HCT116 (cell line): ENCODE measurements around the gene SEC62. TPM values are rescaled to one million over a fixed set of nuclear protein-coding genes. Genes with fewer than 3 reads are reported as not detected.

Source experiments
- ATAC-seq: fragments of 200-7000 bp; cut with Tn5 transposase; 2 replicates; pipeline ENCODE4 v1.9.1; 2020; ENCODE audit warnings: mild to moderate bottlenecking, moderate library complexity
- BruUV-seq: library from RNA; stranded (reverse); fragments of 400-500 nt; replicated peaks from 2 replicates; lab custom pipeline; 2021; lab: Mats Ljungman, UMichigan
- CTCF ChIA-PET: fragments of 300-600 bp; sonication (Branson Sonifier 250); formaldehyde crosslinking; loops from one replicate; lab custom pipeline; 2021; ENCODE audit warnings: antibody characterized with exemption; lab: Charles Lee
- POLR2A ChIA-PET: fragments of 300-600, 350-600 bp; sonication (Branson Sonifier 250); formaldehyde crosslinking; loops from one replicate; lab custom pipeline; 2021; ENCODE audit warnings: antibody characterized with exemption; lab: Charles Lee
- RAD21 ChIA-PET, 2 experiments: fragments of 300-600 bp; sonication (Branson Sonifier 250); formaldehyde crosslinking; loops; one replicate each; lab custom pipeline; 2023; ENCODE audit warnings: low total read pairs in 2 of 2; ENCODE audit not compliant: uncharacterized antibody in 2 of 2, unreplicated experiment in 2 of 2, low non-redundant PET in 1 of 2; lab: Charles Lee
- DNase-seq: peaks from one replicate; pipeline ENCODE4 v3.0.0-alpha.2; 2010; ENCODE audit warnings: low read depth, low spot score
- H2AFZ ChIP-seq: fragments of 200-600 bp; shearing (Covaris generic), sonication (generic); 2 replicates; pipeline ENCODE4 v1.6.1; 2017; ENCODE audit warnings: low read depth, mixed run types, mixed read lengths, antibody characterized with exemption, low read length; ENCODE audit not compliant: poor library complexity, severe bottlenecking
- H3K27ac ChIP-seq: 2 replicates; pipeline ENCODE4 v1.5.1; 2012; ENCODE audit warnings: low read depth, low read length
- H3K27me3 ChIP-seq: fragments of 200-600 bp; sonication (generic); 2 replicates; pipeline ENCODE4 v1.6.1; 2016; ENCODE audit warnings: mixed run types, low read length, mixed read lengths; ENCODE audit not compliant: insufficient read depth
- H3K36me3 ChIP-seq, 2 experiments: fragments of 200-500 bp in 1 of 2; fragments of 200-600 bp in 1 of 2; sonication (Bioruptor generic) in 1 of 2; sonication (generic) in 1 of 2; 2 replicates each; pipeline versions ENCODE4 v1.5.1 to v1.6.1; 2014 to 2016; ENCODE audit warnings: low read length in 2 of 2, inconsistent platforms in 1 of 2, mixed read lengths in 1 of 2, mixed run types in 1 of 2; ENCODE audit not compliant: insufficient read depth in 2 of 2, control insufficient read depth in 1 of 2
- H3K4me1 ChIP-seq, 2 experiments: fragments of 200-600 bp in 1 of 2; sonication (generic) in 1 of 2; 2 replicates each; pipeline versions ENCODE4 v1.5.1 to v1.6.1; 2012 to 2017; ENCODE audit warnings: low read length in 2 of 2, inconsistent platforms in 1 of 2, mild to moderate bottlenecking in 1 of 2, mixed read lengths in 1 of 2, mixed run types in 1 of 2, moderate library complexity in 1 of 2; ENCODE audit not compliant: insufficient read depth in 2 of 2, control insufficient read depth in 1 of 2
- H3K4me2 ChIP-seq: fragments of 200-600 bp; sonication (generic); 2 replicates; pipeline ENCODE4 v1.6.1; 2017; ENCODE audit warnings: mixed run types, low read length, mixed read lengths
- H3K4me3 ChIP-seq, 2 experiments: fragments of 200-600 bp in 1 of 2; sonication (generic) in 1 of 2; replicated peaks in 1 of 2; 2 replicates each; pipeline ENCODE4 v1.5.1; 2011 to 2016; ENCODE audit warnings: low read length in 2 of 2, control low read depth in 1 of 2, low read depth in 1 of 2, mild to moderate bottlenecking in 1 of 2, mixed read lengths in 1 of 2, mixed run types in 1 of 2
- H3K79me2 ChIP-seq: fragments of 200-600 bp; sonication (generic); 2 replicates; pipeline ENCODE4 v1.6.1; 2017; ENCODE audit warnings: mild to moderate bottlenecking, mixed run types, low read length, moderate library complexity, mixed read lengths; ENCODE audit not compliant: insufficient read depth
- H3K9ac ChIP-seq: fragments of 200-600 bp; sonication (generic); 2 replicates; pipeline ENCODE4 v1.6.1; 2016; ENCODE audit warnings: low read length, mixed read lengths
- H3K9me2 ChIP-seq: fragments of 200-600 bp; sonication (generic), shearing (Covaris generic); 2 replicates; pipeline ENCODE4 v1.6.1; 2017; ENCODE audit warnings: mixed run types, mild to moderate bottlenecking, moderate library complexity; ENCODE audit not compliant: insufficient read depth
- H3K9me3 ChIP-seq, 2 experiments: fragments of 200-500 bp in 1 of 2; fragments of 200-600 bp in 1 of 2; sonication (Bioruptor generic) in 1 of 2; sonication (generic) in 1 of 2; 2 replicates each; pipeline ENCODE4 v1.6.1; 2014 to 2017; ENCODE audit warnings: low read length in 2 of 2, mixed read lengths in 2 of 2, inconsistent platforms in 1 of 2, low read depth in 1 of 2, mild to moderate bottlenecking in 1 of 2, mixed run types in 1 of 2, moderate library complexity in 1 of 2; ENCODE audit not compliant: control insufficient read depth in 1 of 2, insufficient read depth in 1 of 2
- H4K20me1 ChIP-seq: fragments of 200-600 bp; sonication (generic), shearing (Covaris generic); 2 replicates; pipeline ENCODE4 v1.6.1; 2017; ENCODE audit warnings: mixed run types, mild to moderate bottlenecking, moderate library complexity; ENCODE audit not compliant: insufficient read depth
- CEBPB ChIP-seq: IDR thresholded peaks from 2 replicates; pipeline ENCODE4 v1.6.1; 2012; ENCODE audit warnings: low read depth
- CTCF ChIP-seq, 3 experiments: fragments of 200-600 bp in 1 of 3; sonication (generic) in 1 of 3; IDR thresholded peaks in 2 of 3; conservative IDR thresholded peaks in 1 of 3; 2 replicates each; pipeline ENCODE4 v1.5.1; 2012 to 2017; ENCODE audit warnings: low read depth in 2 of 3, low read length in 2 of 3, antibody characterized with exemption in 1 of 3, borderline replicate concordance in 1 of 3, control low read depth in 1 of 3, mild to moderate bottlenecking in 1 of 3, mixed read lengths in 1 of 3, mixed run types in 1 of 3, moderate library complexity in 1 of 3; ENCODE audit not compliant: insufficient read depth in 1 of 3
- EGR1 ChIP-seq: IDR thresholded peaks from 2 replicates; pipeline ENCODE4 v1.6.1; 2012; ENCODE audit warnings: low read depth
- EZH2 ChIP-seq: fragments of 200-600 bp; sonication (generic); IDR thresholded peaks from 2 replicates; pipeline ENCODE4 v1.6.1; 2017; ENCODE audit warnings: antibody characterized with exemption, mixed run types
- FOSL1 ChIP-seq: IDR thresholded peaks from 2 replicates; pipeline ENCODE4 v1.6.1; 2012; ENCODE audit warnings: low read depth
- POLR2A ChIP-seq: IDR thresholded peaks from 2 replicates; pipeline ENCODE4 v1.7.0; 2011; ENCODE audit warnings: borderline replicate concordance; ENCODE audit not compliant: insufficient read depth, insufficient read length; ENCODE audit errors: extremely low read depth
- SRF ChIP-seq: IDR thresholded peaks from 2 replicates; pipeline ENCODE4 v1.6.1; 2012; ENCODE audit warnings: low read depth
- TCF7L2 ChIP-seq: IDR thresholded peaks from 2 replicates; pipeline ENCODE4 v1.7.0; 2011; ENCODE audit warnings: borderline replicate concordance, inconsistent platforms; ENCODE audit not compliant: insufficient read depth, insufficient read length; ENCODE audit errors: extremely low read depth
- YY1 ChIP-seq: IDR thresholded peaks from 2 replicates; pipeline ENCODE4 v1.6.1; 2011; ENCODE audit warnings: low read length, low read depth, moderate library complexity, mild to moderate bottlenecking; ENCODE audit not compliant: insufficient replicate concordance; ENCODE audit errors: extremely low read depth
- intact Hi-C: fragments of 100-400 bp; cut with micrococcal nuclease; formaldehyde crosslinking; loops from 2 replicates; pipeline ENCODE4 v1.10.0; 2022
- total RNA-seq: library from RNA; stranded (reverse); gene quantifications from one replicate; pipeline ENCODE4 v1.2.1, GENCODE V29; 2021; ENCODE audit not compliant: unreplicated experiment
- TF ChIP-seq, protein P1 (sequence below): IDR thresholded peaks from 2 replicates; pipeline ENCODE4 v1.6.1; 2012
- TF ChIP-seq, protein P2 (sequence below): IDR thresholded peaks from 2 replicates; pipeline ENCODE4 v1.6.1; 2012

Gene SEC62
- total RNA-seq, 1 experiment from 2014 or later = 55.4 TPM

DNA sequence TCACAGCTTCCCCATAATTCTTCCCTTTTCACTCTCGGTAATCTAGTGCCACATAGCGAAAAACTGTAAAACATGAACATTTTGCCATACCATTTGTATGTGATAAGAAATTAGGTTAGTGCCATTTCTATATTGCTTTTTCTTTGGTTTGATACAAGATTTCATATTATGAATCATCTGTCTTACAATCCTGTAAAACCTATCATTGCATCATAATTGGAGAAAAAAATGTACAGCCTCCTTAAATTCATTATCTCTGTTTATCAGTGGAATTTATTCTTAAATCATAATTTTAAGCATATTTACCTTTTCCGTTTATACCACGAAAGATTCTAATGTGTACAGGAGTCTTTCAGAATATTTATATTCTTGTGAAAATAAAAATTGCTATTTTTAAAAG, 23.8 kb downstream of the SEC62 start:
- H3K36me3 ChIP-seq = peaks cover 0 to 31% of the 10 kb centered on the region in 2 experiments
- POLR2A ChIA-PET = no interaction called here
- no peak for DNase-seq
- H3K4me3 ChIP-seq = no peak overlapping the region
- H3K9me2 ChIP-seq = no peaks in the 10 kb centered on the region
- no peaks in the 10 kb centered on the region for H4K20me1 ChIP-seq
- TF ChIP-seq TCF7L2 (no peak), POLR2A (no peak), CEBPB (no peak), YY1 (no peak), SRF (no peak), EZH2 (no peak), FOSL1 (no peak), EGR1 (no peak), CTCF (IDR thresholded peaks at IDR 0.05 in 2 of 3, conservative IDR thresholded peaks at IDR 0.05 in 1 of 3; ENCODE audit: borderline replicate concordance in 1 of 3, insufficient read depth in 1 of 3, low read depth in 2 of 3, low read length in 2 of 3) (no peak)
- TF ChIP-seq, protein P1, sequence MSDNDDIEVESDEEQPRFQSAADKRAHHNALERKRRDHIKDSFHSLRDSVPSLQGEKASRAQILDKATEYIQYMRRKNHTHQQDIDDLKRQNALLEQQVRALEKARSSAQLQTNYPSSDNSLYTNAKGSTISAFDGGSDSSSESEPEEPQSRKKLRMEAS = no peak
- TF ChIP-seq, protein P2, sequence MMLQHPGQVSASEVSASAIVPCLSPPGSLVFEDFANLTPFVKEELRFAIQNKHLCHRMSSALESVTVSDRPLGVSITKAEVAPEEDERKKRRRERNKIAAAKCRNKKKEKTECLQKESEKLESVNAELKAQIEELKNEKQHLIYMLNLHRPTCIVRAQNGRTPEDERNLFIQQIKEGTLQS = no peak
- TF ChIP-seq, all 23 proteins: peak for 0
- Histone ChIP-seq H3K4me2 (no peak overlapping the region), H3K27ac (no peak overlapping the region), H3K9me3 (no peaks in the 10 kb centered on the region), H2AFZ (no peak overlapping the region), H3K4me1 (no peaks in the 10 kb centered on the region), H3K79me2 (no peaks in the 10 kb centered on the region; the same call in 1 of the 2 replicates), H3K9ac (no peak overlapping the region), H3K27me3 (no peaks in the 10 kb centered on the region)
- intact Hi-C loops = no loop called here
- CTCF ChIA-PET = no interaction called here
- BruUV-seq = no TSS peak
- RAD21 ChIA-PET = no interaction called here
- ATAC-seq = no peak
